Measurements from ENCODE around the gene CHI3L1.
A peak's percentile ranks its signal among the peaks of the same experiment; 100 is the strongest.

CHI3L1 gene

DNA sequence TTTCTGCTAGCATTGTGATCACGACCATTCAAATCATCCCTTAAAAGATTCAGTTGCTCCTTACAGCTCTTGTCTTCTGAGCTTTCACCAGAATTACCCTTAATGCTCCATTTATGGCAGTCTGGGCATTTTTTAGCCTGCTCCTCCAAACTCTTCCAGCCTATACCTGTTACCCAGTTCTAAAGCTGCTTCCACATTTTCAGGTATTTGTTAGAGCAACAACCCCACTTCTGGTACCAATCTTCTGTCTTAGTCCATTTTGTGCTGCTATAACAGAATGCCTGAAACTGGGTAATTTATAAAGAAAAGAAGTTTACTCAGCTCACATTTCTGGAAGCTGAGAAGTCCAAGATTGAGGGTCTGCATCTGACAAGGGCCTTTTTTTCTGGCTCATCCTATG is 28.1 kb downstream of the CHI3L1 start:
- Mint-ChIP-seq H3K9me3 (no peaks in the 10 kb centered on the region), H3K27ac (no peak overlapping the region), H3K36me3 (no peaks in the 10 kb centered on the region), H3K4me3 (no peak overlapping the region), H3K4me1 (no peaks in the 10 kb centered on the region)
- no peak for ATAC-seq
- DNase-seq (ENCODE audit: low spot score in 2 of 2), result no peak

DNA sequence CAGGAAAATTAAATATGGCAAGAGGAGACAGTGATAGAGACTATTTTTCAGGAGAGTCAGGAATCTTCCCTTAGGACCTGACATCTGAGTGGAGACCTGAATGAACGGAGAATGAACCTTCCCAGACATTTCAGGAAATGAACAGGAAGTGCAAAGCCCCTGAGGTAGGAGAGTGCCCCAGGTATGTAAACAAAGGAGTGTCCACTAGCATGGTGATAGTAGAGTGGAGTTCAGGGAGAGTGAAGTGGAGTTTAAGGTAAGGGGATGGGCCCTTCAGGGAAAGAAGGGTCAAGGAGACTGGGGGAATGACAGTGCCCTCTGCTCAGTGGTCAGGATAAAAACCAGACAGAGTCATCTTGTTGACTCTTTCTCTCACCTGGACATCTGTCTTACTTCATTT is 30.2 kb downstream of the CHI3L1 start:
- ATAC-seq (no peak), DNase-seq (ENCODE audit: low spot score in 2 of 2) (no peak)
- Mint-ChIP-seq H3K9me3 (no peaks in the 10 kb centered on the region), H3K36me3 (no peaks in the 10 kb centered on the region), H3K4me1 (no peaks in the 10 kb centered on the region), H3K27ac (no peak overlapping the region), H3K4me3 (no peak overlapping the region)

DNA sequence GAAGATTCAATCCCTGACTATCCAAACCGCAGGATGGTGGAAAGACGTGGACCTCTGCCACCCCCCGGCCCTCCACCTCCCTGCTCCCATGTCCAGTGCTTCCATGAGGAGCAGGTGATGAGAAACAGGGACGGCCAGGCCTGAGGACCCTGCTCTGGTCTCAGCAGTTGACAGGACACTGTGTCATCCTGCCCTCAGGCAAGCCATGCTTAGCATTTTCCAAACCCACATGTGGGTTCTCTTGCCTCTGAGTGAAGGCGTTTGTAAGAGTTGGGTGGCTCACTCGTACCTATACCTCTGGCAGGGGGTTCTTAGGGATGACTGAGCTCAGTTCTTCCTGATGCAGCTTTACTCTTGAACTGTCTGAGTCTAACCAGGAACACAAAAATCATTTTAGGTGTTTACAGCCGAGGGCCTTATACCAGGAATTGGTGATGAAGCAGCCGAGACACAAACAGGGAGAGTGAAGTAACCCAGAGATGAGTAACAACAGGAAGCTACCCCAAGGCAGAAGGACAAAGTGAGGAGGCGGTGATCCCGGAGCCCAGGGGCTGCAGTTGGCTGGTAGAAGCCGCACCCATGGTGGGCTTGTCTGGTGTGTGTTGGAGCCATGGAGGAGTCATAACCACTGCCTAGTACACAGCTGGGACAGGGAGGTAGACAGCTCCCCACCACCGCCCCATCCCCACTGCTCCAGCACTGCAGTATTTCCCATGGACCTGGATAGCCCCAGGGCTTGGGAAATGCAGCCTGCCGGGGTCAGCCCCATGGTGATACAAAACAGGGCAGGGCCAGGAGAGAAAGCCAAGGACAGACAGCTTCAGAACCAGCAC is 32.3 kb downstream of the CHI3L1 start:
- no peak overlapping the region for H3K27ac Mint-ChIP-seq
- H3K9me3 Mint-ChIP-seq, result no peaks in the 10 kb centered on the region
- no peaks in the 10 kb centered on the region for H3K36me3 Mint-ChIP-seq
- no peak overlapping the region for H3K4me3 Mint-ChIP-seq
- DNase-seq (ENCODE audit: low spot score in 2 of 2), result no peak
- H3K4me1 Mint-ChIP-seq, result no peaks in the 10 kb centered on the region
- peak; percentile 39 for ATAC-seq

DNA sequence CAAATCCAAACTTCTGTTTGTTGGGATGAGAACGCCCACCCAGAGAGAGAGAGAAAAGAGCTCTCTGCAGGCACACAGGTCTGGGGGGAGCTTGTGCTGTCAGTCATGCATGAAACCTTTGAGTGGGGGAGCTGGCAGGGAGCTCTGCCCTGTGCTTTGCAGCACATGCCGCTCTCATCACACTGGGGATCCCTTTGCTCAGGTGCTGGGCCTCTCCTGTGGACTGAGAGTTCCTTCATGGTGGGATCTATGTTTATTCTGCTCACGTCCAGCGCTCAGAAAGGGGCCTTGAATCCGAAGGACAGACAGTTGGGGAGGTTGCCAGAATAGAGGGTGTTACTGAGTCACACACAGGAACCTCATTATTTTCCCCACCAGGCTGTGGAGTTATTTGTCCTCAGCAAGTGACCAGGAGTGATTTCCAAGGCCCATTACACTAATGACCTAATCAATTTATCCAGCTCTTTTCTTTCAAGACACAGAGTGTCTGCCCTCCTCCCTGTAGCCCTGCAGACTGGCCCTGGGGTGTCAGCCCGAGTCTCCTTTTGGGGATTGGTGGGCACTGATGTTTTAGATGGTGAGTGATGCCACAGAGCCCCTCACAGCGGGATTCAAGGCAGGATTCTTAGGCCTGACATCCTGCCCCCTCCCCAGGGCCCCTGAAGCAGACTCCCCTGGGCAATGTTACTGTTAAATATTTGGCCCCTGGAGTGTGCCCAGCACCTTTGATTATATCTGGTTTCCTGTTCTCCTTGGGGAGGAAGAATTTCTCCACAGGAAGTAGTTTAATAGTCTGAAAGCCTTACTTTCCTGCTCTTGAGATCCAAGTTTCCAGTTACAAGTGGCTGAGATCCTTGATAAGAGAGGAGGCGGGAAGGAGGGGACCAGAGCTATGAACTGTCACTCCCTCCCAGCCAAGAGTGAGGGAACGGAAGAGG is 33.2 kb downstream of the CHI3L1 start:
- Mint-ChIP-seq H3K9me3 (no peaks in the 10 kb centered on the region), H3K27ac (no peak overlapping the region), H3K36me3 (no peaks in the 10 kb centered on the region), H3K4me3 (no peak overlapping the region), H3K4me1 (no peaks in the 10 kb centered on the region)
- ATAC-seq (no peak), DNase-seq (ENCODE audit: low spot score in 2 of 2) (no peak)

DNA sequence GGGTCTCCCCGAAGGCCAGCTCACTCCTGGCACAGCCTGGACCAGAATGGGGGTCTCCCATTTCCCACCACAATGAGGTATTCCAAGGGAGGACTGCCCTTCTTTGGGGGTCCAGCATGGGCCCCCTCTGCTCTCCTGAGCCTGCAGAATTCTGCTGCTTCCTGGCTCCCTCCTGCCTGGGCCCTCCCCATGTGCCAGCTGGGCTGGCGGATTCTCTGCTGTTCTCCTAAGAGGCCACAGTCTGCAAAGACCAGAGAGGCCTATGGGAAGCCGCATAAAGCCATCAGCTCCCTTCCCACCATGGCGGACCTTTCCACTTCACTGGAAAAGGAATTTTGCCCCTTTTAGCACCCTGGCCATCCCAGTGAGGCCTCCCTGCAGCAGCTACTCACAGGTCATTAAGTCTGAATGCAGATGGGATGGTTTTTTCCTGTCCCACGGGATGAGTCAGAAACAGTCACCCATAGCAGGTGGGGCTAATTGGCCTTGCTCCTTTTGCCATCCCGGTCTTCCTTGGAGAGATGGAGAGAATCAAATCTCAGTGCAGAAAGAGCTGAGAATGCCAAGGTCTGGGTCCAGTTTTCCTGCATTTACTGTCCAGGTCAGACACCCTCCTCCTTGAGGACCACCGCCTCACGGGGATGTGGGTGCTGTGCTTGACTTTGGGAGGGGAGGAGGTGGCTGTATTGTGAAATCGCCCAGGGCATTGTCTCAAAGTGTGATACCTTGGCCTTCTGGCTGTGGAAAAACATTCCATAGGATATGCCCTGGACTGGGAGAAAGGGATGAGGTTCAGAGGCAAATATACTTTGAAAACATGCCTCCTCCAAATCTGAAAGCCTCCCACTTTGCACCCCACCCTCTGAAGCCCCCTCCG is 34.1 kb downstream of the CHI3L1 start:
- H3K4me1 Mint-ChIP-seq, result no peaks in the 10 kb centered on the region
- no peak overlapping the region for H3K4me3 Mint-ChIP-seq
- ATAC-seq (no peak), DNase-seq (ENCODE audit: low spot score in 2 of 2) (no peak)
- H3K36me3 Mint-ChIP-seq, result no peaks in the 10 kb centered on the region
- H3K9me3 Mint-ChIP-seq, result no peaks in the 10 kb centered on the region
- H3K27ac Mint-ChIP-seq, result no peak overlapping the region

DNA sequence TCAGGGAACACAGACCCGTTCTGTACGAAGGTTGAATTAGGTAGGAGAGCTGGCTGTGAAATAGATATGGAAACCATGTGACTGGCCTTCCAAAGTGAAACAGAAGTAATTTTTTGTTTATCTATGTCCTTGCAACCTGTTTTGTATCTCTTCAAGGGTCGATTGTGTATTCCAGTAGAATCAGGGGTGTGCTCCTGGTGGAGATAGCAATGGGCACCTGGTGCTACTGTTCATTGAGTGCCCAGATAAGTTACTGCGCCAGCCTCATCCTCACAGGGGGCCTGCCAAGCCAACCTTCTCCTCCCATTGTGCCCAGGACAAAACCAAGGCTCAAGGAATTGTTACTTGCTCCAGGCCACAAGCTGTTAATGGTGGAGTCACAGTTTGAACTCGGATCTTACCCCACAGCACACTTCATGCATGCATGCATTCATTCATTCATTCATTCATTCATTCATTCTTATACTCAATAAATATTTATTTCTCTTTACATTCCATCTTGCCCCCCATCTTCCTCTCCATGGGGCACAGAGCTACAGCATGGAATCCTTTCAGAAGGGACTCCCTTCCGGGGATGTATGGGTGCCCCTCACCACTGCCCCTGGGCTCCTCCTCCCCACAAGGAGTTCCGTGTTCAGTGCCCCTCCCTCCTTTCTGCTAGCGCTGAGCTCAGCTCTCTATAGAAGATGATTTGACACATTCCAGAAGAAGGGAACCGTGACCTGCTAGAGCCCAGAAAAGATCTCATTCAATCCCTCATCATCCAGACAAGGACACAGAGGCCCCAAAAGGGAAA is 34.9 kb downstream of the CHI3L1 start:
- no peak overlapping the region for H3K4me3 Mint-ChIP-seq
- ATAC-seq (no peak), DNase-seq (ENCODE audit: low spot score in 2 of 2) (no peak)
- H3K27ac Mint-ChIP-seq, result no peak overlapping the region
- H3K4me1 Mint-ChIP-seq, result no peaks in the 10 kb centered on the region
- no peaks in the 10 kb centered on the region for H3K9me3 Mint-ChIP-seq
- no peaks in the 10 kb centered on the region for H3K36me3 Mint-ChIP-seq

DNA sequence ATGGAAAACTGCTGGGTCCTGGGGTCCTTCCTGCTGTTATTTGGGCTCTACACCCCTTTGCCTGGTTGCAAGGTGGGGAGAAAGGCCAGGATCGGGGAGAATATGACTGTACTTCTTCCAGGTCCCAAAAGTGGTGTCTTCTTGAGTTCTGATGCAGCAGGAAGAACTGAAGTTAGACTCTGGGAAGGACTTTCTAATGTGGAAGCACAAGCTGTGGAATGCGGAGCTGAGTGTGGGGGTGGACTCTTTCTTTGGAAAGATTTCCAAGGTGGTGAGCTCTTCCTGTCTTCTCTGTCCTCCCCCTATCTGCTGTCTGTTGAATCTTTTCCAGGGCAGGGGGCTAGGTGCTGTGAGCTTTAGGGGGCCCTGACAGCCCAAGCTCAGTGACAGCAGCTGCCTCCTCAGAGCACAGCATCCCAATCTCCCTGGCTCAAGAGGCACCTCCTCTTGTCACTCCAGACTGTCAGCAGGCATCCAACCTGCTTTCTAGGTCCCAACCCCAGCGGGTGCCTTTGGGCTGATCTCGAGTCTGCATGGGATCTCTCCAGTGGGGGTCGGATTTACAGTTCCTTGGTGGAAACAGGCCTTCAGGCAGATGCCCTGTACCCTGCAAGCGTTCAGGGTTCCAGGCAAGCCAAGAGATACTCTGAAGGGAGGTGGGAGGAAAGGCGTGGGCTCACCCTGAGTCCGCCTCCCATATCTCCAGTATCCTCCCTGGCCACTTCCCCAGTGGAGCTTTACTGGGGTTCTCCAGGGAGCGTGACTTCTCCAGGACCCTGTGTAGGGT is 35.8 kb downstream of the CHI3L1 start:
- no peak for ATAC-seq
- Mint-ChIP-seq H3K4me3 (no peak overlapping the region), H3K4me1 (no peaks in the 10 kb centered on the region), H3K36me3 (no peaks in the 10 kb centered on the region), H3K9me3 (no peaks in the 10 kb centered on the region), H3K27ac (no peak overlapping the region)
- DNase-seq (ENCODE audit: low spot score in 2 of 2), result no peak

DNA sequence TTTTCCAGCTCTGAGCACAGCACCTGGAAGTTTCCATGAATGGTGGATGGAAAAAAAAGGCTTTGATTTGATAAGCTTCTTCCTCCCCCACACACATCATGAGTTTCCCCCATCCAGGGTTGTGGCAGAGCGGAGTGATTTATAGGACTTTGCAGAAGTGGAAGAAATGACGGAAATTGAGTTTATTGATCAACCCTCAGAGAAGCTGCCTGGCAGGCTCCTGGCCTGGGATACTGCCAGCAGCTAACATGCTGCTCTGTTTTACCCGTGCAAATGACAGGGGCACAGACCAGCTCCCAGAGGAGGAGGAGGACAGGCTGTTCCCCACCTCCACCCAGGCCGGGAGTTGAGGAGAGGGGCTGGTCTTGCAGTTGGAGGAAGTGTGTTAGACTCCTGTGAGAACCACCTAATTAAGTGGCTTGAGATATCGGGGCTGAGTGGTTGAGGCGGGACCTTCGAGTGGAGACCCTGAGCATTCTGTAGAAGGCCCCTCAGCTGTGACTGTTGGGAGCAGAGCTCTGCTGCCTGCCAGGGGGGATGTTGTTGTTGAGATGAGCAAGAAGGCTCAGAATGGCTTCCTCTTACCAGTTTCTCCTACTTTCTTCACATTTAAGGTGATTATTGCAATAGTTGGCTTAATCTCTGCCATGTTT is 37.2 kb downstream of the CHI3L1 start:
- DNase-seq (ENCODE audit: low spot score in 2 of 2), result no peak
- no peak overlapping the region for H3K4me3 Mint-ChIP-seq
- no peaks in the 10 kb centered on the region for H3K9me3 Mint-ChIP-seq
- no peaks in the 10 kb centered on the region for H3K36me3 Mint-ChIP-seq
- no peak for ATAC-seq
- H3K27ac Mint-ChIP-seq, result no peak overlapping the region
- no peaks in the 10 kb centered on the region for H3K4me1 Mint-ChIP-seq

DNA sequence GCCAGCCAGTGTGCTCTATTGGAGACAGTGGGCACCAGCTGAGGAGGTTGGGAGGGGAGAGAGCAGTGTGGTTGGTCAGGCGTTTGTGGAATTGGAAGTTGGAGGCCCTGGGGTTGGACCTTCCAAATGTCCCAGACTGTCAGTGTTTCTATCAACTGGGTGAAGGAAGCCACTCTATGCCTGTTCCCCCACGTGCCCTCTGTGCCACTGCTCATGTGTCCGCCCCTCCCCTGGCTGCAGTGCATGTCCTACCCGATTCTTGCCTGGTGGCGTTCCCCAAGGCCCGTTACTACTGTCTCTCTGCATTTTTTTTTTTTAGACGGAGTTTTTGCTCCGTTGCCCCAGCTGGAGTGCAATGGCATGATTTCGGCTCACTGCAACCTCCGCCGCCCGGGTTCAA is 37.9 kb downstream of the CHI3L1 start:
- no peak for DNase-seq (ENCODE audit: low spot score in 2 of 2)
- Mint-ChIP-seq H3K4me3 (no peak overlapping the region), H3K9me3 (no peaks in the 10 kb centered on the region), H3K4me1 (no peaks in the 10 kb centered on the region), H3K36me3 (no peaks in the 10 kb centered on the region), H3K27ac (no peak overlapping the region)
- no peak for ATAC-seq

DNA sequence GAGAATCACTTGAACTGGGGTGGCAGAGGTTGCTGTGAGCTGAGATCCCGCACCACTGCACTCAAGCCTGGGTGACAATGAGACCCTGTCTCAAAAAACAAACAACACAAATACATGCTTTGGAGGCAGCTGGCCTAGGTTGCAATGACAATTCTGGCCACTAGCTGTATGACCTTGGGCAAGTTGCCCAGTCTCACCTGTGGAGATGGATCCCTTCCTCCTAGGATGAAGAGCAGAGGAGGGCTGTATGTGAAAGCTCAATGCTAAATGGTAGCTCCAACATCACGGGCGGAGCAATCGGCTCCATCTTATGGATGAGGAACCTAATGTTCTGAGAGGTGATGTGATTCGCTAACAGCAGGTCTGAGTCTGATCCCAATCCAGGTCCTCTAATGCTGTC is 38.4 kb downstream of the CHI3L1 start:
- Mint-ChIP-seq H3K27ac (no peak overlapping the region), H3K9me3 (no peaks in the 10 kb centered on the region), H3K36me3 (no peaks in the 10 kb centered on the region), H3K4me3 (no peak overlapping the region), H3K4me1 (no peaks in the 10 kb centered on the region)
- DNase-seq (ENCODE audit: low spot score in 2 of 2), result no peak
- ATAC-seq, result no peak

DNA sequence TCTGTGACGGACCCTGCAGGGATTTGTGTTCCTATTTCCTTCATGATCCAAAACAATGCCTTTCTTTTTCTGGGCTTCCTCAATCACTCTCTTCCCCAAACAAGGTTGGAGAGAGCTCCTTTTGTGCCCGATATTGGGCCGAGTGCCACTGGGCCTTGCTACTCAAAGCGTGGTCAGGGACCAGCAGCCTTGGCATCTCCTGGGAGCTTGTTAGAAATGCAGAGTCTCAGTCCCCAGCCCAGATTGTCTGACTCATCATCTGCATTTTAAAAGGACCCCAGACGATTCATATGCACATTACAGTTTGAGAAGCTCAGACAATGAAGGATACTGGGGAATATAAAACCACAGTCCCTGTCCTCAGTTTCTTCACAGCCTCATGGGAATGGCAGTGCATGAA is 39.1 kb downstream of the CHI3L1 start:
- H3K36me3 Mint-ChIP-seq, result no peaks in the 10 kb centered on the region
- no peak overlapping the region for H3K27ac Mint-ChIP-seq
- no peaks in the 10 kb centered on the region for H3K4me1 Mint-ChIP-seq
- DNase-seq (ENCODE audit: low spot score in 2 of 2) (no peak), ATAC-seq (no peak)
- H3K4me3 Mint-ChIP-seq, result no peak overlapping the region
- H3K9me3 Mint-ChIP-seq, result no peaks in the 10 kb centered on the region

DNA sequence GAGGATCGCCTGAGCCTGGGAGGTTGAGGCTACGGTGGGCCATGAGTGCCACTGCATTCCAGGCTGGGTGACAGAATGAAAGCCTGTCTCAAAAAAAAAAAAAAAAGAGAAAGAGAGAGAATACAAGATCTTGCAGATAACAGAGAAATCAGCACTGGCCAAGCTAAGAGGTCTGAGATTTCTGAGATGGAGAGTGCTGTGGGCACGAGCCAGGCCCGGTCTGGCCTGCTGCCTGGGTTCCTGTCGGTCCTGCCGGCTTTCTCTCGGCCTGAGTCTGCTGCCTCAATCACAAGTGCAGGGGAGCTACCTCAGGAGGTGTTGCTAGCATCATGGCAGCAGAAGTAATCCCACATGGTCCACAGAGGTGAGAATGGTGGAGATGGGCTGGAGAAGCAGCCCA is 40.0 kb downstream of the CHI3L1 start:
- no peak for ATAC-seq
- no peaks in the 10 kb centered on the region for H3K4me1 Mint-ChIP-seq

DNA sequence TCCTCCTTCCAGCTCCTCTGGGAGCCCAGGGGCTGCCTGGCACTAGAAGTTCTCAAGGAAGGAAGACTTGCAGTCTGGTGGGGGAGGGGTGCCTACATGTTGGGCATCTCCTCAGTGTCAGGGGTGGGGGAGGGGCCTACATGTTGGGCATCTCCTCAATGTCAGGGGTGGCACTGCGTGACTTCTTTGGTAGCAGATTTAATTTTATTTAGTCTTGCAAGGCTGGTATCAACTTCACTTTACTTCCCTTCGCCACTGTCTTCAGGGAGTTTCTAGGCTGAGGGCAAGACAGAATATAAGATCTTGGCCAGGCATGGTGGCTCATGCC is 40.5 kb downstream of the CHI3L1 start:
- ATAC-seq (no peak), DNase-seq (ENCODE audit: low spot score in 2 of 2) (no peak)
- Mint-ChIP-seq H3K36me3 (no peaks in the 10 kb centered on the region), H3K4me1 (no peaks in the 10 kb centered on the region), H3K27ac (no peak overlapping the region), H3K4me3 (no peak overlapping the region), H3K9me3 (no peaks in the 10 kb centered on the region)

More for the DNA sequence above, 40.0 kb downstream of the CHI3L1 start:
- no peak overlapping the region for H3K4me3 Mint-ChIP-seq
- no peak for DNase-seq (ENCODE audit: low spot score in 2 of 2)
- no peaks in the 10 kb centered on the region for H3K9me3 Mint-ChIP-seq
- no peaks in the 10 kb centered on the region for H3K36me3 Mint-ChIP-seq
- no peak overlapping the region for H3K27ac Mint-ChIP-seq

Data from stimulated activated effector memory CD8-positive, alpha-beta T cell treated with anti-CD3 and anti-CD28 coated beads, Interleukin-12 subunit alpha, Interleukin-12 subunit beta, amount 100 ng/mL, for 72 hours (primary cell).